Motor neuron (in vitro differentiated cells): Measurements from ENCODE around the gene TFCP2. TPM values are rescaled to one million over a fixed set of nuclear protein-coding genes. Genes with fewer than 3 reads are reported as not detected.
A peak's percentile ranks its signal among the peaks of the same experiment; 100 is the strongest.

ENCODE experiments used
- ATAC-seq, 8 experiments: fragments of 200-7000 bp; cut with Tn5 transposase; replicated peaks in 6 of 8; 2 replicates each; pipeline ENCODE4 v1.8.0; 2021; ENCODE audit warnings: mild to moderate bottlenecking in 8 of 8, moderate library complexity in 8 of 8
- H3K27ac ChIP-seq, 2 donors: fragments of 250-450 bp; sonication (Bioruptor Pico); 2 replicates each; pipeline ENCODE4 v1.9.0; 2021; ENCODE audit warnings: antibody characterized with exemption in 2 of 2, mild to moderate bottlenecking in 2 of 2, moderate library complexity in 1 of 2
- H3K4me1 ChIP-seq, 2 donors: fragments of 250-450 bp; sonication (Bioruptor Pico); replicated peaks in 1 of 2; 2 replicates each; pipeline ENCODE4 v1.6.1; 2021; ENCODE audit warnings: antibody characterized with exemption in 2 of 2, mild to moderate bottlenecking in 2 of 2, moderate library complexity in 1 of 2
- H3K4me3 ChIP-seq, 5 donors: fragments of 250-450 bp; sonication (Bioruptor Pico); 2 replicates each; pipeline ENCODE4 v1.9.0; 2021; ENCODE audit warnings: antibody characterized with exemption in 5 of 5, mild to moderate bottlenecking in 5 of 5, moderate library complexity in 4 of 5
- WGBS, 10 experiments: fragments of 450-650 bp; shearing (Covaris generic); methylation state at CpG; one replicate each; pipeline ENCODE4 v1.0.0; 2022; 5-methylcytosine and 5-hydroxymethylcytosine counted together
- in situ Hi-C, 9 experiments: fragments of 400-800 bp; cut with MboI; loops; one replicate each; pipeline ENCODE4 v1.15.0; 2021; ENCODE audit warnings: low sequenced_read_pairs in 9 of 9, low pct_unique_long_range_greater_than_20kb in 2 of 9; ENCODE audit not compliant: unreplicated experiment in 9 of 9
- total RNA-seq, 8 experiments: library from RNA; unstranded; fragments of 300-600 nt; gene quantifications; 2 replicates each; pipeline versions ENCODE4 v1.2.3 to v1.2.4, GENCODE V29; 2022

Gene TFCP2
- total RNA-seq, 8 experiments from 2014 or later, result 11.3 to 54.6 (median 24.3) TPM

GRCh38 chr12:51062631-51063397, 110.1 kb downstream of the TFCP2 start:
- Histone ChIP-seq H3K4me1 (no peaks in the 10 kb centered on the region), H3K27ac (no peak overlapping the region), H3K4me3 (no peak overlapping the region)
- in situ Hi-C loops, result no loop called here
- 60 to 94% (median 83%) methylated on average over 1 to 9 of the region's 9 CpGs; no CpG with 5 or more reads in 1 of the 10 experiments for WGBS, 10 experiments
- ATAC-seq, result no peak

- in situ Hi-C loops, result no loop called here
- WGBS, 10 experiments, result 59 to 100% (median 100%) methylated on average over 1 to 5 of the region's 7 CpGs; no CpG with 5 or more reads in 3 of the 10 experiments
- H3K4me3 ChIP-seq, result no peak overlapping the region
- H3K4me1 ChIP-seq, result no peaks in the 10 kb centered on the region
- no peak for ATAC-seq
- H3K27ac ChIP-seq, result no peak overlapping the region
Measured at GRCh38 chr12:51059086-51059485, 113.8 kb downstream of the TFCP2 start.

- WGBS, 10 experiments, result 17 to 100% (median 89%) methylated on average over 1 to 5 of the region's 5 CpGs
Measured at GRCh38 chr12:51056242-51056641, 116.7 kb downstream of the TFCP2 start.

GRCh38 chr12:51055060-51055459, 117.9 kb downstream of the TFCP2 start:
- no peak for ATAC-seq
- Histone ChIP-seq H3K27ac (no peak overlapping the region), H3K4me3 (no peak overlapping the region), H3K4me1 (no peaks in the 10 kb centered on the region)
- WGBS, 10 experiments, result 83 to 100% (median 100%) methylated on average over 1 to 2 of the region's 2 CpGs; no CpG with 5 or more reads in 5 of the 10 experiments
- in situ Hi-C loops, result no loop called here

More at GRCh38 chr12:51056242-51056641, 116.7 kb downstream of the TFCP2 start:
- ATAC-seq, result no peak
- H3K4me3 ChIP-seq, result no peak overlapping the region
- H3K27ac ChIP-seq, result no peak overlapping the region
- in situ Hi-C loops, result no loop called here
- no peaks in the 10 kb centered on the region for H3K4me1 ChIP-seq

- peaks cover 13 to 16% of the 10 kb centered on the region in 2 donors for H3K4me1 ChIP-seq
- in situ Hi-C loops, result no loop called here
- no peak for ATAC-seq
- H3K27ac ChIP-seq, result no peak overlapping the region
- H3K4me3 ChIP-seq, result no peak overlapping the region
- 38 to 88% (median 79%) methylated on average over 2 to 4 of the region's 4 CpGs; no CpG with 5 or more reads in 1 of the 10 experiments for WGBS, 10 experiments
Measured at GRCh38 chr12:51051787-51052186, 121.1 kb downstream of the TFCP2 start.

- 53 to 100% (median 83%) methylated on average over 2 to 3 of the region's 3 CpGs; no CpG with 5 or more reads in 1 of the 10 experiments for WGBS, 10 experiments
- Histone ChIP-seq H3K27ac (no peak overlapping the region), H3K4me3 (peak overlapping the region in 2 of 5 donors; percentile 53 to 63), H3K4me1 (peaks cover 13 to 16% of the 10 kb centered on the region in 2 donors)
- no peak for ATAC-seq
- in situ Hi-C loops, result loop anchor here in 1 of 9 experiments (25.0 kb wide), 1 partner anchor 288 kb away; the partner anchor contains the start of gene CELA1
Measured at GRCh38 chr12:51049525-51049924, 123.4 kb downstream of the TFCP2 start.

- in situ Hi-C loops, result loop anchor here in 1 of 9 experiments (25.0 kb wide), 1 partner anchor 289 kb away; the partner anchor contains the start of gene CELA1
- 14 to 68% (median 26%) methylated on average over 1 to 13 of the region's 14 CpGs; no CpG with 5 or more reads in 2 of the 10 experiments for WGBS, 10 experiments
- Histone ChIP-seq H3K4me3 (peak overlapping the region; percentile 51 to 67 (median 63)), H3K4me1 (peaks cover 13 to 16% of the 10 kb centered on the region in 2 donors), H3K27ac (peak overlapping the region; percentile 66 to 80)
- peak in 1 of 8 experiments; percentile 1 for ATAC-seq
Measured at GRCh38 chr12:51048661-51049251, 124.2 kb downstream of the TFCP2 start.

GRCh38 chr12:51047655-51048540, 125.0 kb downstream of the TFCP2 start, which contains the start of gene LETMD1:
Gene LETMD1, plus strand, starts transcription at chr12:51048327. Its CDS starts 30 bp downstream, at chr12:51048357.
- Histone ChIP-seq H3K4me3 (peak within 1 kb of the TSS; percentile 51 to 67 (median 63)), H3K27ac (peak within 1 kb of the TSS; percentile 80), H3K4me1 (peaks cover 13 to 16% of the 10 kb centered on the region in 2 donors)
- in situ Hi-C loops, result loop anchor here in 1 of 9 experiments (25.0 kb wide), 1 partner anchor 289 kb away; the partner anchor contains the start of gene CELA1
- WGBS, 10 experiments, result 0 to 23% (median 5%) methylated on average over 2 to 15 of the region's 51 CpGs; no CpG with 5 or more reads in 1 of the 10 experiments
- ATAC-seq, result peak; percentile 97 to 99 (median 98)

Other genes starting within 250 kb of the TFCP2 start
- gene HIGD1C, start 220.6 kb downstream of the TFCP2 start, total RNA-seq, result not detected
- 10 to 100 TPM; 20.6 to 55.2 (median 31.5) TPM for gene SLC11A2, start 146.8 kb downstream of the TFCP2 start, total RNA-seq
- gene LETMD1, start 124.8 kb downstream of the TFCP2 start, total RNA-seq, result 100 to 1,000 TPM in 2 of 8 experiments, 10 to 100 TPM in 6; 36.7 to 123 (median 75.9) TPM
- gene CSRNP2, start 89.5 kb downstream of the TFCP2 start, total RNA-seq, result 10 to 100 TPM; 18.5 to 50.3 (median 30.2) TPM
- gene POU6F1, start 44.9 kb upstream of the TFCP2 start, total RNA-seq, result 10 to 100 TPM in 2 of 8 experiments, 1 to 10 TPM in 6; 3.2 to 28.7 (median 6.0) TPM
- 100 to 1,000 TPM in 6 of 8 experiments, 10 to 100 TPM in 2; 71.0 to 185 (median 128) TPM for gene DAZAP2, start 65.7 kb upstream of the TFCP2 start, total RNA-seq
- gene SMAGP, start 97.3 kb upstream of the TFCP2 start, total RNA-seq, result 100 to 1,000 TPM in 1 of 8 experiments, 10 to 100 TPM in 2, 1 to 10 TPM in 4, under 1 TPM in 1; 0.79 to 110 (median 2.9) TPM
- gene BIN2, start 151.0 kb upstream of the TFCP2 start, total RNA-seq, result 1 to 10 TPM in 3 of 8 experiments, under 1 TPM in 2, not detected in 3; 0.14 to 3.0 (median 1.1) TPM
- gene CELA1, start 173.5 kb upstream of the TFCP2 start, total RNA-seq, result not detected
- gene GALNT6, start 218.3 kb upstream of the TFCP2 start, total RNA-seq, result 10 to 100 TPM in 3 of 8 experiments, under 1 TPM in 2, not detected in 3; 0.07 to 91.6 (median 50.3) TPM